GM23338 (cell line): ENCODE results near the gene TLR6. TPM values are rescaled to one million over a fixed set of nuclear protein-coding genes. Genes with fewer than 3 reads are reported as not detected.

Experiments used
- ATAC-seq: fragments of 200-7000 bp; cut with Tn5 transposase; 3 replicates; pipeline ENCODE4 v1.9.1; 2020
- DNase-seq: peaks from one replicate; pipeline ENCODE4 v3.0.0-alpha.2; 2015; ENCODE audit warnings: low spot score
- H2AFZ ChIP-seq: fragments of 200-600 bp; sonication (generic); 2 replicates; pipeline ENCODE4 v1.8.0; 2016; ENCODE audit warnings: antibody characterized with exemption, mild to moderate bottlenecking, moderate library complexity
- H3F3A ChIP-seq: fragments of 200-600 bp; sonication (generic); replicated peaks from 2 replicates; pipeline ENCODE4 v1.8.0; 2017; ENCODE audit warnings: antibody characterized with exemption, mixed run types, low read depth
- H3K27ac ChIP-seq: fragments of 200-600 bp; sonication (generic); 2 replicates; pipeline ENCODE4 v1.6.1; 2016; ENCODE audit warnings: low read depth
- H3K27me3 ChIP-seq: fragments of 200-600 bp; sonication (generic); 2 replicates; pipeline ENCODE4 v1.8.0; 2016; ENCODE audit warnings: mild to moderate bottlenecking, mixed run types, moderate library complexity; ENCODE audit not compliant: insufficient read depth
- H3K36me3 ChIP-seq: fragments of 200-600 bp; sonication (generic); 2 replicates; pipeline ENCODE4 v1.8.0; 2016; ENCODE audit warnings: mild to moderate bottlenecking; ENCODE audit not compliant: insufficient read depth
- H3K4me1 ChIP-seq: fragments of 200-600 bp; sonication (generic); 2 replicates; pipeline ENCODE4 v1.8.0; 2016; ENCODE audit warnings: mild to moderate bottlenecking, moderate library complexity; ENCODE audit not compliant: insufficient read depth
- H3K4me2 ChIP-seq: fragments of 200-600 bp; sonication (generic); 2 replicates; pipeline ENCODE4 v1.7.1; 2017; ENCODE audit warnings: mixed run types
- H3K4me3 ChIP-seq: fragments of 200-600 bp; sonication (generic); 2 replicates; pipeline ENCODE4 v1.6.1; 2016; ENCODE audit warnings: mixed run types
- H3K79me2 ChIP-seq: fragments of 200-600 bp; sonication (generic); replicated peaks from 2 replicates; pipeline ENCODE4 v1.8.0; 2017; ENCODE audit warnings: mild to moderate bottlenecking; ENCODE audit not compliant: insufficient read depth
- H3K9me2 ChIP-seq: fragments of 200-600 bp; sonication (generic); 2 replicates; pipeline ENCODE4 v1.8.0; 2017; ENCODE audit not compliant: insufficient read depth
- H4K20me1 ChIP-seq: fragments of 200-600 bp; sonication (generic); replicated peaks from 2 replicates; pipeline ENCODE4 v1.8.0; 2017; ENCODE audit warnings: mild to moderate bottlenecking; ENCODE audit not compliant: insufficient read depth
- H3K27ac Mint-ChIP-seq: 2 replicates; pipeline ENCODE4 v1.8.0; 2020; ENCODE audit warnings: inconsistent platforms, mild to moderate bottlenecking, moderate library complexity, mixed read lengths
- H3K27me3 Mint-ChIP-seq: 3 replicates; pipeline ENCODE4 v1.8.0; 2022; ENCODE audit warnings: low read depth, mild to moderate bottlenecking, moderate library complexity, mixed read lengths, inconsistent platforms; ENCODE audit not compliant: insufficient read depth, poor library complexity
- H3K36me3 Mint-ChIP-seq: 3 replicates; pipeline ENCODE4 v1.8.0; 2021; ENCODE audit warnings: low read depth, mild to moderate bottlenecking, inconsistent platforms, moderate library complexity, mixed read lengths
- H3K4me1 Mint-ChIP-seq: 3 replicates; pipeline ENCODE4 v1.8.0; 2020; ENCODE audit warnings: mild to moderate bottlenecking, inconsistent platforms, mixed read lengths
- H3K4me3 Mint-ChIP-seq: 3 replicates; pipeline ENCODE4 v1.8.0; 2021; ENCODE audit warnings: moderate library complexity, mild to moderate bottlenecking, inconsistent platforms, mixed read lengths
- H3K9me3 Mint-ChIP-seq: 3 replicates; pipeline ENCODE4 v1.8.0; 2020; ENCODE audit warnings: moderate library complexity, mild to moderate bottlenecking, inconsistent platforms, mixed read lengths
- CREB1 ChIP-seq: fragments of 250-450 bp; sonication (Bioruptor Pico); IDR thresholded peaks from 2 replicates; pipeline ENCODE4 v1.5.0; 2020; ENCODE audit warnings: low read depth, mild to moderate bottlenecking, moderate library complexity
- EZH2 ChIP-seq: fragments of 200-600 bp; sonication (generic); IDR thresholded peaks from one replicate; pipeline ENCODE4 v1.8.0; 2017; ENCODE audit warnings: antibody characterized with exemption, mild to moderate bottlenecking, low read depth; ENCODE audit not compliant: unreplicated experiment
- EZH2phosphoT487 ChIP-seq: fragments of 200-600 bp; sonication (generic); IDR thresholded peaks from one replicate; pipeline ENCODE4 v1.8.1; 2018; ENCODE audit warnings: antibody characterized with exemption; ENCODE audit not compliant: unreplicated experiment
- JUNB ChIP-seq: IDR thresholded peaks from one replicate; pipeline ENCODE4 v1.6.1; 2016; ENCODE audit warnings: antibody characterized with exemption; ENCODE audit not compliant: unreplicated experiment
- NANOG ChIP-seq: IDR thresholded peaks from 2 replicates; pipeline ENCODE4 v1.6.1; 2016; ENCODE audit warnings: antibody characterized with exemption, borderline replicate concordance
- POLR2AphosphoS5 ChIP-seq: IDR thresholded peaks from 2 replicates; pipeline ENCODE4 v1.6.1; 2016; ENCODE audit warnings: antibody characterized with exemption, low read depth
- STAT1 ChIP-seq: IDR thresholded peaks from one replicate; pipeline ENCODE4 v1.6.1; 2016; ENCODE audit warnings: antibody characterized with exemption; ENCODE audit not compliant: unreplicated experiment
- ZNF114 ChIP-seq: fragments of 250-450 bp; sonication (Bioruptor Pico); IDR thresholded peaks from 2 replicates; pipeline ENCODE4 v1.5.0; 2020; ENCODE audit warnings: mild to moderate bottlenecking, moderate library complexity
- ZNF331 ChIP-seq: fragments of 250-450 bp; sonication (Bioruptor Pico); IDR thresholded peaks from 2 replicates; pipeline ENCODE4 v1.5.0; 2020; ENCODE audit warnings: low read depth, mild to moderate bottlenecking, moderate library complexity
- ZNF462 ChIP-seq: fragments of 250-450 bp; sonication (Bioruptor Pico); IDR thresholded peaks from 2 replicates; pipeline ENCODE4 v1.5.0; 2020; ENCODE audit warnings: mild to moderate bottlenecking, moderate library complexity
- polyA plus RNA-seq: library from polyadenylated mRNA; unstranded; fragments of >200 nt; fragmentation: Nextera tagmentation; extraction: Ambion mirVana; gene quantifications from 2 replicates; pipeline ENCODE4 v1.2.1, GENCODE V29; 2016
- total RNA-seq: library from RNA; depleted of rRNA; stranded (reverse); fragments of >200 nt; shearing (Covaris generic); gene quantifications from 2 replicates; pipeline ENCODE4 v1.2.3, GENCODE V29; 2014
- TF ChIP-seq, protein P1 (sequence below): IDR thresholded peaks from 2 replicates; pipeline ENCODE4 v1.6.1; 2016; ENCODE audit warnings: antibody characterized with exemption
- TF ChIP-seq, protein P2 (sequence below): IDR thresholded peaks from one replicate; pipeline ENCODE4 v1.6.1; 2018; ENCODE audit warnings: antibody characterized with exemption; ENCODE audit not compliant: unreplicated experiment
- TF ChIP-seq, protein P3 (sequence below), 2 experiments: fragments of 200-600 bp in 1 of 2; sonication (generic) in 1 of 2; conservative IDR thresholded peaks; 2 replicates each; pipeline versions ENCODE4 v1.5.1 to v1.6.1; 2016 to 2017; ENCODE audit warnings: antibody characterized with exemption in 2 of 2, low read depth in 2 of 2, mild to moderate bottlenecking in 2 of 2, moderate library complexity in 1 of 2

Gene TLR6
- total and polyA plus RNA-seq, 2 experiments from 2014 or later: 0.14 TPM; not detected in 1

DNA sequence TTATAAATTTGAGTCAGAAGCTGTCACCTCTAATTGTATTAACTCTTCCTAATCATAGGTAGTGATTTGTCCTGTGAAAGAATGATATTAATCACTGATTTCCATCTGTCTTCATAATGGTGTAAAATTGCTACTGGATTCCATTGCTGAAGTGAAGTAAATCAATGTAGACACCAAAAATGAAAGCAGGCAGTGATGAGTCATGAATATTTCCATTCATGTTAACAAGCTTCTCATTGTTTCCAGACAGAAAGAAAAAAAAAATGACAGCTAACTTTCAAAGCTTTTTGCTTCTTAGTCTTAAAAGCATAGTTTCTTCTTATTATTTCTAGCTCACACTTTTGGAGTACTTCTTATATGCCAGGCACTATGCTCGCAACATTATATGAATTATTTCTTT is 32.5 kb upstream of the TLR6 start:
- no peak overlapping the region for H3K4me3 Mint-ChIP-seq
- no peaks in the 10 kb centered on the region for H4K20me1 ChIP-seq
- ATAC-seq: no peak

More for the DNA sequence above, 32.5 kb upstream of the TLR6 start:
- Histone ChIP-seq H3K4me3 (no peak overlapping the region), H2AFZ (no peak overlapping the region), H3K9me2 (0 out of 2 replicates have a peak, but pooled peaks cover under 1% of the 10 kb centered on the region), H3K27ac (no peak overlapping the region), H3K79me2 (no peaks in the 10 kb centered on the region), H3K4me1 (peaks cover 26% of the 10 kb centered on the region), H3K36me3 (no peaks in the 10 kb centered on the region), H3K27me3 (no peaks in the 10 kb centered on the region), H3K4me2 (no peak overlapping the region), H3F3A (no peaks in the 10 kb centered on the region)
- Mint-ChIP-seq H3K27ac (no peak overlapping the region), H3K27me3 (peaks cover 2% of the 10 kb centered on the region), H3K36me3 (peaks cover 4% of the 10 kb centered on the region; the same call in 1 of the 3 replicates), H3K9me3 (peaks cover 3% of the 10 kb centered on the region; the same call in 1 of the 3 replicates), H3K4me1 (peaks cover 23% of the 10 kb centered on the region)
- TF ChIP-seq ZNF462 (CRISPR knock-in tag) (no peak), CREB1 (no peak), NANOG (no peak), STAT1 (no peak), ZNF114 (CRISPR knock-in tag) (no peak), EZH2phosphoT487 (no peak), POLR2AphosphoS5 (no peak), JUNB (no peak), ZNF331 (CRISPR knock-in tag) (no peak), EZH2 (no peak)
- TF ChIP-seq, protein P1, sequence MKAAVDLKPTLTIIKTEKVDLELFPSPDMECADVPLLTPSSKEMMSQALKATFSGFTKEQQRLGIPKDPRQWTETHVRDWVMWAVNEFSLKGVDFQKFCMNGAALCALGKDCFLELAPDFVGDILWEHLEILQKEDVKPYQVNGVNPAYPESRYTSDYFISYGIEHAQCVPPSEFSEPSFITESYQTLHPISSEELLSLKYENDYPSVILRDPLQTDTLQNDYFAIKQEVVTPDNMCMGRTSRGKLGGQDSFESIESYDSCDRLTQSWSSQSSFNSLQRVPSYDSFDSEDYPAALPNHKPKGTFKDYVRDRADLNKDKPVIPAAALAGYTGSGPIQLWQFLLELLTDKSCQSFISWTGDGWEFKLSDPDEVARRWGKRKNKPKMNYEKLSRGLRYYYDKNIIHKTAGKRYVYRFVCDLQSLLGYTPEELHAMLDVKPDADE: no peak
- TF ChIP-seq, protein P2, sequence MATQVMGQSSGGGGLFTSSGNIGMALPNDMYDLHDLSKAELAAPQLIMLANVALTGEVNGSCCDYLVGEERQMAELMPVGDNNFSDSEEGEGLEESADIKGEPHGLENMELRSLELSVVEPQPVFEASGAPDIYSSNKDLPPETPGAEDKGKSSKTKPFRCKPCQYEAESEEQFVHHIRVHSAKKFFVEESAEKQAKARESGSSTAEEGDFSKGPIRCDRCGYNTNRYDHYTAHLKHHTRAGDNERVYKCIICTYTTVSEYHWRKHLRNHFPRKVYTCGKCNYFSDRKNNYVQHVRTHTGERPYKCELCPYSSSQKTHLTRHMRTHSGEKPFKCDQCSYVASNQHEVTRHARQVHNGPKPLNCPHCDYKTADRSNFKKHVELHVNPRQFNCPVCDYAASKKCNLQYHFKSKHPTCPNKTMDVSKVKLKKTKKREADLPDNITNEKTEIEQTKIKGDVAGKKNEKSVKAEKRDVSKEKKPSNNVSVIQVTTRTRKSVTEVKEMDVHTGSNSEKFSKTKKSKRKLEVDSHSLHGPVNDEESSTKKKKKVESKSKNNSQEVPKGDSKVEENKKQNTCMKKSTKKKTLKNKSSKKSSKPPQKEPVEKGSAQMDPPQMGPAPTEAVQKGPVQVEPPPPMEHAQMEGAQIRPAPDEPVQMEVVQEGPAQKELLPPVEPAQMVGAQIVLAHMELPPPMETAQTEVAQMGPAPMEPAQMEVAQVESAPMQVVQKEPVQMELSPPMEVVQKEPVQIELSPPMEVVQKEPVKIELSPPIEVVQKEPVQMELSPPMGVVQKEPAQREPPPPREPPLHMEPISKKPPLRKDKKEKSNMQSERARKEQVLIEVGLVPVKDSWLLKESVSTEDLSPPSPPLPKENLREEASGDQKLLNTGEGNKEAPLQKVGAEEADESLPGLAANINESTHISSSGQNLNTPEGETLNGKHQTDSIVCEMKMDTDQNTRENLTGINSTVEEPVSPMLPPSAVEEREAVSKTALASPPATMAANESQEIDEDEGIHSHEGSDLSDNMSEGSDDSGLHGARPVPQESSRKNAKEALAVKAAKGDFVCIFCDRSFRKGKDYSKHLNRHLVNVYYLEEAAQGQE: no peak
- TF ChIP-seq, protein P3, sequence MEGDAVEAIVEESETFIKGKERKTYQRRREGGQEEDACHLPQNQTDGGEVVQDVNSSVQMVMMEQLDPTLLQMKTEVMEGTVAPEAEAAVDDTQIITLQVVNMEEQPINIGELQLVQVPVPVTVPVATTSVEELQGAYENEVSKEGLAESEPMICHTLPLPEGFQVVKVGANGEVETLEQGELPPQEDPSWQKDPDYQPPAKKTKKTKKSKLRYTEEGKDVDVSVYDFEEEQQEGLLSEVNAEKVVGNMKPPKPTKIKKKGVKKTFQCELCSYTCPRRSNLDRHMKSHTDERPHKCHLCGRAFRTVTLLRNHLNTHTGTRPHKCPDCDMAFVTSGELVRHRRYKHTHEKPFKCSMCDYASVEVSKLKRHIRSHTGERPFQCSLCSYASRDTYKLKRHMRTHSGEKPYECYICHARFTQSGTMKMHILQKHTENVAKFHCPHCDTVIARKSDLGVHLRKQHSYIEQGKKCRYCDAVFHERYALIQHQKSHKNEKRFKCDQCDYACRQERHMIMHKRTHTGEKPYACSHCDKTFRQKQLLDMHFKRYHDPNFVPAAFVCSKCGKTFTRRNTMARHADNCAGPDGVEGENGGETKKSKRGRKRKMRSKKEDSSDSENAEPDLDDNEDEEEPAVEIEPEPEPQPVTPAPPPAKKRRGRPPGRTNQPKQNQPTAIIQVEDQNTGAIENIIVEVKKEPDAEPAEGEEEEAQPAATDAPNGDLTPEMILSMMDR (conservative IDR thresholded peaks at IDR 0.05; ENCODE audit: low read depth in 2 of 2): no peak
- no peak for DNase-seq
